Suprapubic skin (tissue), 3 donors: ENCODE data around the gene PMPCB.
"Not testable (repeated sequence)": the region's sequence is repeated elsewhere in the genome, so short reads cannot be mapped to it uniquely, and the experiment has no call there.

Experiments
- CTCF ChIP-seq, 2 donors: fragments of 200-600 bp in 1 of 2; fragments of 450-650 bp in 1 of 2; sonication (generic) in 1 of 2; IDR thresholded peaks; one replicate each; pipeline ENCODE4 v1.5.1; 2016 to 2019; ENCODE audit warnings: antibody characterized with exemption in 2 of 2, mild to moderate bottlenecking in 1 of 2, moderate library complexity in 1 of 2
- EP300 ChIP-seq: sonication (generic); formaldehyde crosslinking; IDR thresholded peaks from one replicate; pipeline ENCODE4 v1.6.1; 2017; ENCODE audit warnings: antibody characterized with exemption
- POLR2A ChIP-seq, 2 donors: fragments of 450-650 bp; IDR thresholded peaks; one replicate each; pipeline ENCODE4 v1.6.1; 2017; ENCODE audit warnings: antibody characterized with exemption in 2 of 2, mild to moderate bottlenecking in 2 of 2, moderate library complexity in 2 of 2

GRCh38 chr7:103264054-103264453, 33.2 kb upstream of the PMPCB start:
- not testable (repeated sequence) for TF ChIP-seq POLR2A (IDR thresholded peaks at IDR 0.05); CTCF (IDR thresholded peaks at IDR 0.05); EP300
